Smooth muscle cell of trachea (primary cell): ENCODE data around the gene LYVE1. TPM values are rescaled to one million over a fixed set of nuclear protein-coding genes. Genes with fewer than 3 reads are reported as not detected.

Source experiments
- total RNA-seq: library from RNA; depleted of rRNA; stranded (reverse); fragments of >200 nt; gene quantifications from 2 replicates; pipeline ENCODE4 v1.2.1, GENCODE V29; 2014

Gene LYVE1
- not detected in 2 replicates for total RNA-seq

GRCh38 chr11:10568486-10568941 lies at the start of gene LYVE1:
Gene LYVE1 (minus strand): TSS chr11:10568665. CDS start chr11:10568532, 133 bp downstream.

DNA sequence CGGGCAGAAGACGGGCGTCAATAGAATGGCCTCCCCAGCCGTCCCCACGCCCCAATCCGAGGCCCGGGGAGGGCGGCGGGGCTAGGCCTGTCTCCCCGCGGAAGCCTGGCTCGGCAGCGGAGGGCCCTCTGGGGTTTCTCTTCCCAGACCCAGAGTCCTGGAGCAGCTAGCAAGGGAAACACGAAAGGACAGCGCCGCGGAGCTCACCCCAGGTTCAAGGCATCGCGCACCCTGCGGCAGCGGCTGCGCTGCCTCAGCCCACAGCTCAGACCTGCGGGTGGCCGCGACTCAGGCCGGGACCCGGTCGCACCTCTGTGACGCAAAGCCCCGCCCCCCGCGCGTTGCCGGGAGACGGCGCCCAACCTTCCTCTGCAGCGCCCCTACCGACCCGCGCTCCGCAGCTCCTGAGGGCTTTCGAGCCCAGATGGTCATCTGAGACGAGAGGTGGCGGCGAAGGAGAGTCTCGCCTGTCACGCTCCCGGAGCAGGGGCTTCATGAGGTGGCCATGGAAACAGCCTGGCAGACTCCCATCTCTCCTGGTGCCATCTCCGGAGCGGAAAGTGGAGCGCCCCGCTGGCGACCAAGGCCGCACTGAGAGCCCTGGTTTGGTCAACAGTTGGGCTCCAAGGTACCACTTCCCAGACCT lies 27.4 kb downstream of the LYVE1 start, which contains the start of gene RNF141:
TSS of gene RNF141 (minus strand) at position 273 of the 646 bp plus-strand sequence. CDS start 7,029 bp downstream, outside the sequence.

Other genes starting within 250 kb of the LYVE1 start
- 6.7 and 9.9 TPM in 2 replicates for gene AMPD3, start 113.4 kb downstream of the LYVE1 start, total RNA-seq
- gene RNF141, start 27.5 kb downstream of the LYVE1 start, total RNA-seq = 30.6 and 40.0 TPM in 2 replicates
- 7.0 and 28.8 TPM in 2 replicates for gene IRAG1, start 125.1 kb upstream of the LYVE1 start, total RNA-seq
- 39.7 and 40.7 TPM in 2 replicates for gene CTR9, start 182.6 kb upstream of the LYVE1 start, total RNA-seq
- 843 and 862 TPM in 2 replicates for gene EIF4G2, start 240.3 kb upstream of the LYVE1 start, total RNA-seq